HEK293 (cell line): Measurements from ENCODE around the gene LAMA2.

Source experiments
- CTCF ChIA-PET: fragments of 350-600 bp; formaldehyde crosslinking; extraction: SDS; loops from one replicate; lab custom pipeline; 2021; ENCODE audit warnings: antibody characterized with exemption; lab: Yijun Ruan, JAX
- POLR2A ChIA-PET: fragments of 300-600 bp; formaldehyde crosslinking; extraction: SDS; loops from one replicate; lab custom pipeline; 2020; ENCODE audit warnings: antibody characterized with exemption, inconsistent platforms; lab: Yijun Ruan, JAX
- H3K27ac ChIP-seq: fragments of 200-500 bp; sonication (Bioruptor generic); 2 replicates; pipeline ENCODE4 v1.5.1; 2014; ENCODE audit warnings: low read depth, low read length, control low read depth, inconsistent platforms; ENCODE audit errors: extremely low read depth
- H3K36me3 ChIP-seq, 2 experiments: fragments of 200-500 bp in 1 of 2; sonication (Bioruptor generic) in 1 of 2; 1 replicate in 1 of 2; 2 replicates in 1 of 2; pipeline ENCODE4 v1.5.1; 2014 to 2017; ENCODE audit warnings: inconsistent platforms in 2 of 2, low read length in 2 of 2; ENCODE audit not compliant: control insufficient read depth in 2 of 2, insufficient read depth in 1 of 2
- H3K4me1 ChIP-seq: fragments of 200-500 bp; sonication (Bioruptor generic); 2 replicates; pipeline ENCODE4 v1.5.1; 2014; ENCODE audit warnings: mild to moderate bottlenecking, low read length, inconsistent platforms; ENCODE audit not compliant: control insufficient read depth, insufficient read depth
- H3K4me3 ChIP-seq: 2 replicates; pipeline ENCODE4 v1.5.1; 2011; ENCODE audit warnings: low read depth, mild to moderate bottlenecking, control low read depth, low read length, moderate library complexity
- H3K9me3 ChIP-seq: fragments of 200-500 bp; sonication (Bioruptor generic); 2 replicates; pipeline ENCODE4 v1.5.1; 2014; ENCODE audit warnings: low read depth, low read length, inconsistent platforms; ENCODE audit not compliant: control insufficient read depth, insufficient read depth
- HOXC10 ChIP-seq: sonication (generic); formaldehyde crosslinking; IDR thresholded peaks from 2 replicates; pipeline ENCODE4 v1.8.1; 2023; ENCODE audit warnings: mild to moderate bottlenecking, missing genetic modification reagents
- KLF8 ChIP-seq: fragments of 450-650 bp; formaldehyde crosslinking; IDR thresholded peaks from 2 replicates; pipeline ENCODE4 v1.5.1; 2016; ENCODE audit warnings: missing biosample characterization, missing genetic modification characterization
- PRDM1 ChIP-seq: fragments of 450-650 bp; formaldehyde crosslinking; IDR thresholded peaks from 2 replicates; pipeline ENCODE4; 2016; ENCODE audit warnings: missing biosample characterization, missing genetic modification characterization
- SP3 ChIP-seq: fragments of 450-650 bp; formaldehyde crosslinking; IDR thresholded peaks from 2 replicates; pipeline ENCODE4 v1.5.1; 2016; ENCODE audit warnings: missing biosample characterization, missing genetic modification characterization
- SP7 ChIP-seq: fragments of 450-650 bp; formaldehyde crosslinking; IDR thresholded peaks from 2 replicates; pipeline ENCODE4 v1.5.1; 2016; ENCODE audit warnings: missing biosample characterization, missing genetic modification characterization
- TRIM28 ChIP-seq: IDR thresholded peaks from 2 replicates; pipeline ENCODE4 v1.6.1; 2011; ENCODE audit warnings: low read length, control low read depth, borderline replicate concordance
- ZBTB21 ChIP-seq: fragments of 450-650 bp; formaldehyde crosslinking; IDR thresholded peaks from 2 replicates; pipeline ENCODE4 v1.5.1; 2017; ENCODE audit warnings: missing biosample characterization, missing genetic modification characterization
- ZEB2 ChIP-seq: fragments of 450-650 bp; formaldehyde crosslinking; IDR thresholded peaks from 2 replicates; pipeline ENCODE4 v1.5.1; 2016; ENCODE audit warnings: missing biosample characterization, missing genetic modification characterization
- ZNF138 ChIP-seq: fragments of 450-650 bp; formaldehyde crosslinking; IDR thresholded peaks from 2 replicates; pipeline ENCODE4 v1.5.1; 2016; ENCODE audit warnings: missing biosample characterization, missing genetic modification characterization, borderline replicate concordance
- ZNF140 ChIP-seq: fragments of 450-650 bp; formaldehyde crosslinking; IDR thresholded peaks from 2 replicates; pipeline ENCODE4 v1.5.1; 2016; ENCODE audit warnings: missing biosample characterization, missing genetic modification characterization
- ZNF155 ChIP-seq: fragments of 450-650 bp; formaldehyde crosslinking; IDR thresholded peaks from 2 replicates; pipeline ENCODE4 v1.5.1; 2016; ENCODE audit warnings: missing biosample characterization, missing genetic modification characterization
- ZNF184 ChIP-seq: fragments of 450-650 bp; IDR thresholded peaks from 2 replicates; pipeline ENCODE4 v1.5.1; 2018; ENCODE audit warnings: missing biosample characterization, mild to moderate bottlenecking, missing genetic modification characterization
- ZNF24 ChIP-seq: fragments of 450-650 bp; formaldehyde crosslinking; IDR thresholded peaks from 2 replicates; pipeline ENCODE4 v1.5.1; 2016; ENCODE audit warnings: missing biosample characterization, missing genetic modification characterization
- ZNF266 ChIP-seq: fragments of 450-650 bp; formaldehyde crosslinking; IDR thresholded peaks from 2 replicates; pipeline ENCODE4 v1.5.1; 2016; ENCODE audit warnings: missing biosample characterization, missing genetic modification characterization, low read depth
- ZNF292 ChIP-seq: fragments of 450-650 bp; formaldehyde crosslinking; IDR thresholded peaks from 2 replicates; pipeline ENCODE4 v1.5.1; 2016; ENCODE audit warnings: low read depth, missing biosample characterization, missing genetic modification characterization, borderline replicate concordance
- ZNF335 ChIP-seq: fragments of 450-650 bp; formaldehyde crosslinking; conservative IDR thresholded peaks from 2 replicates; pipeline ENCODE4 v1.5.1; 2016; ENCODE audit warnings: missing biosample characterization, missing genetic modification characterization
- ZNF423 ChIP-seq: fragments of 450-650 bp; formaldehyde crosslinking; IDR thresholded peaks from 2 replicates; pipeline ENCODE4 v1.5.1; 2016; ENCODE audit warnings: missing biosample characterization, missing genetic modification characterization
- ZNF473 ChIP-seq: fragments of 450-650 bp; formaldehyde crosslinking; IDR thresholded peaks from 2 replicates; pipeline ENCODE4 v1.5.1; 2017; ENCODE audit warnings: missing biosample characterization, missing genetic modification characterization
- ZNF561 ChIP-seq: fragments of 450-650 bp; IDR thresholded peaks from 2 replicates; pipeline ENCODE4 v1.5.1; 2018; ENCODE audit warnings: missing biosample characterization, missing genetic modification characterization, borderline replicate concordance
- ZNF600 ChIP-seq: fragments of 450-650 bp; formaldehyde crosslinking; IDR thresholded peaks from 2 replicates; pipeline ENCODE4 v1.5.1; 2016; ENCODE audit warnings: missing biosample characterization, missing genetic modification characterization
- ZNF629 ChIP-seq: fragments of 450-650 bp; formaldehyde crosslinking; IDR thresholded peaks from 2 replicates; pipeline ENCODE4 v1.5.1; 2017; ENCODE audit warnings: missing biosample characterization, missing genetic modification characterization
- ZNF654 ChIP-seq: fragments of 450-650 bp; formaldehyde crosslinking; IDR thresholded peaks from 2 replicates; pipeline ENCODE4 v1.5.1; 2016; ENCODE audit warnings: low read depth, missing biosample characterization, missing genetic modification characterization
- ZNF707 ChIP-seq: fragments of 450-650 bp; formaldehyde crosslinking; IDR thresholded peaks from 2 replicates; pipeline ENCODE4 v1.5.1; 2016; ENCODE audit warnings: missing biosample characterization, missing genetic modification characterization
- TF ChIP-seq, protein P1 (sequence below): fragments of 450-650 bp; formaldehyde crosslinking; IDR thresholded peaks from 2 replicates; pipeline ENCODE4 v1.5.1; 2016; ENCODE audit warnings: missing biosample characterization, missing genetic modification characterization
- TF ChIP-seq, protein P2 (sequence below): fragments of 450-650 bp; formaldehyde crosslinking; IDR thresholded peaks from 2 replicates; pipeline ENCODE4 v1.5.1; 2016; ENCODE audit warnings: missing biosample characterization, missing genetic modification characterization
- TF ChIP-seq, protein P3 (sequence below): fragments of 450-650 bp; formaldehyde crosslinking; IDR thresholded peaks from 2 replicates; pipeline ENCODE4 v1.5.1; 2016; ENCODE audit warnings: missing biosample characterization, missing genetic modification characterization
- TF ChIP-seq, protein P4 (sequence below): fragments of 450-650 bp; formaldehyde crosslinking; IDR thresholded peaks from 2 replicates; pipeline ENCODE4 v1.5.1; 2016; ENCODE audit warnings: missing biosample characterization, missing genetic modification characterization, low read depth
- TF ChIP-seq, protein P5 (sequence below): fragments of 450-650 bp; formaldehyde crosslinking; IDR thresholded peaks from 2 replicates; pipeline ENCODE4 v1.5.1; 2017; ENCODE audit warnings: missing biosample characterization, missing genetic modification characterization
- TF ChIP-seq, protein P6 (sequence below): fragments of 450-650 bp; formaldehyde crosslinking; IDR thresholded peaks from 2 replicates; pipeline ENCODE4 v1.5.1; 2016; ENCODE audit warnings: missing biosample characterization, missing genetic modification characterization

Gene LAMA2

DNA sequence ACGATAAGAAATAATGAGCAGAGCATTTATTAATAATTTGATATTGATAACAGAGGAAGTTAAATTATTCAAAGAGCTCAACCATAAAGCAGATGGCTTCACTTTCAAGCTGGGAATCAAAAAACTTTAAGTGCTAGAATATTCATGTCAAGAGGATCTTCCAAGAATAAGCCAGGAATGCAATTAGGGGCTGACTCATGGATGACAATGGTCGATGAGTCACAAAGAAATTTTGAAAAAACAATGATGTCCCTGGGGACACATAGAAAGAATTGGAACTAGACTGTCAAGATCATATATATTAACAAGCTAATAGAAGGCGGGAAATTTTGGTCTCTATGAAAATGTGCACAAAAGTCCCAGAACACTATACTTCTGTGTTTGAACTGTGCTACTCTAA is 304.1 kb downstream of the LAMA2 start (continued):
- TF ChIP-seq, protein P1, sequence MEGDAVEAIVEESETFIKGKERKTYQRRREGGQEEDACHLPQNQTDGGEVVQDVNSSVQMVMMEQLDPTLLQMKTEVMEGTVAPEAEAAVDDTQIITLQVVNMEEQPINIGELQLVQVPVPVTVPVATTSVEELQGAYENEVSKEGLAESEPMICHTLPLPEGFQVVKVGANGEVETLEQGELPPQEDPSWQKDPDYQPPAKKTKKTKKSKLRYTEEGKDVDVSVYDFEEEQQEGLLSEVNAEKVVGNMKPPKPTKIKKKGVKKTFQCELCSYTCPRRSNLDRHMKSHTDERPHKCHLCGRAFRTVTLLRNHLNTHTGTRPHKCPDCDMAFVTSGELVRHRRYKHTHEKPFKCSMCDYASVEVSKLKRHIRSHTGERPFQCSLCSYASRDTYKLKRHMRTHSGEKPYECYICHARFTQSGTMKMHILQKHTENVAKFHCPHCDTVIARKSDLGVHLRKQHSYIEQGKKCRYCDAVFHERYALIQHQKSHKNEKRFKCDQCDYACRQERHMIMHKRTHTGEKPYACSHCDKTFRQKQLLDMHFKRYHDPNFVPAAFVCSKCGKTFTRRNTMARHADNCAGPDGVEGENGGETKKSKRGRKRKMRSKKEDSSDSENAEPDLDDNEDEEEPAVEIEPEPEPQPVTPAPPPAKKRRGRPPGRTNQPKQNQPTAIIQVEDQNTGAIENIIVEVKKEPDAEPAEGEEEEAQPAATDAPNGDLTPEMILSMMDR, result no peak
- TF ChIP-seq PRDM1, result no peak
- no peak for TF ChIP-seq ZNF473 (tag by site-specific recombination)
- TF ChIP-seq ZNF707, result no peak
- TF ChIP-seq ZBTB21 (tag by site-specific recombination), result no peak
- TF ChIP-seq ZEB2 (tag by site-specific recombination), result 0 out of 2 replicates have a peak, but pooled peaks have one; percentile 37
- no peak for TF ChIP-seq ZNF335 (tag by site-specific recombination)
- 0 out of 2 replicates have a peak, but pooled peaks have one; percentile 57 for TF ChIP-seq SP7 (tag by site-specific recombination)
- no peak for TF ChIP-seq ZNF292
- TF ChIP-seq, protein P2, sequence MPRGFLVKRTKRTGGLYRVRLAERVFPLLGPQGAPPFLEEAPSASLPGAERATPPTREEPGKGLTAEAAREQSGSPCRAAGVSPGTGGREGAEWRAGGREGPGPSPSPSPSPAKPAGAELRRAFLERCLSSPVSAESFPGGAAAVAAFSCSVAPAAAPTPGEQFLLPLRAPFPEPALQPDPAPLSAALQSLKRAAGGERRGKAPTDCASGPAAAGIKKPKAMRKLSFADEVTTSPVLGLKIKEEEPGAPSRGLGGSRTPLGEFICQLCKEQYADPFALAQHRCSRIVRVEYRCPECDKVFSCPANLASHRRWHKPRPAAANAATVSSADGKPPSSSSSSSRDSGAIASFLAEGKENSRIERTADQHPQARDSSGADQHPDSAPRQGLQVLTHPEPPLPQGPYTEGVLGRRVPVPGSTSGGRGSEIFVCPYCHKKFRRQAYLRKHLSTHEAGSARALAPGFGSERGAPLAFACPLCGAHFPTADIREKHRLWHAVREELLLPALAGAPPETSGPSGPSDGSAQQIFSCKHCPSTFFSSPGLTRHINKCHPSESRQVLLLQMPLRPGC (tag by site-specific recombination), result peak; percentile 35; the same call in 1 of the 2 replicates
- TF ChIP-seq ZNF654 (tag by site-specific recombination), result 0 out of 2 replicates have a peak, but pooled peaks have one; percentile 6
- peak; percentile 64; the same call in 1 of the 2 replicates for TF ChIP-seq ZNF629 (tag by site-specific recombination)
- no peak for TF ChIP-seq TRIM28
- TF ChIP-seq, protein P3, sequence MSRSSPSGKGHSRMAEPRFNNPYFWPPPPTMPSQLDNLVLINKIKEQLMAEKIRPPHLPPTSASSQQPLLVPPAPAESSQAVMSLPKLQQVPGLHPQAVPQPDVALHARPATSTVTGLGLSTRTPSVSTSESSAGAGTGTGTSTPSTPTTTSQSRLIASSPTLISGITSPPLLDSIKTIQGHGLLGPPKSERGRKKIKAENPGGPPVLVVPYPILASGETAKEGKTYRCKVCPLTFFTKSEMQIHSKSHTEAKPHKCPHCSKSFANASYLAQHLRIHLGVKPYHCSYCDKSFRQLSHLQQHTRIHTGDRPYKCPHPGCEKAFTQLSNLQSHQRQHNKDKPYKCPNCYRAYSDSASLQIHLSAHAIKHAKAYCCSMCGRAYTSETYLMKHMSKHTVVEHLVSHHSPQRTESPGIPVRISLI (tag by site-specific recombination), result peak; percentile 81; the same call in 1 of the 2 replicates
- TF ChIP-seq HOXC10 (CRISPR knock-in tag), result no peak
- TF ChIP-seq, protein P4, sequence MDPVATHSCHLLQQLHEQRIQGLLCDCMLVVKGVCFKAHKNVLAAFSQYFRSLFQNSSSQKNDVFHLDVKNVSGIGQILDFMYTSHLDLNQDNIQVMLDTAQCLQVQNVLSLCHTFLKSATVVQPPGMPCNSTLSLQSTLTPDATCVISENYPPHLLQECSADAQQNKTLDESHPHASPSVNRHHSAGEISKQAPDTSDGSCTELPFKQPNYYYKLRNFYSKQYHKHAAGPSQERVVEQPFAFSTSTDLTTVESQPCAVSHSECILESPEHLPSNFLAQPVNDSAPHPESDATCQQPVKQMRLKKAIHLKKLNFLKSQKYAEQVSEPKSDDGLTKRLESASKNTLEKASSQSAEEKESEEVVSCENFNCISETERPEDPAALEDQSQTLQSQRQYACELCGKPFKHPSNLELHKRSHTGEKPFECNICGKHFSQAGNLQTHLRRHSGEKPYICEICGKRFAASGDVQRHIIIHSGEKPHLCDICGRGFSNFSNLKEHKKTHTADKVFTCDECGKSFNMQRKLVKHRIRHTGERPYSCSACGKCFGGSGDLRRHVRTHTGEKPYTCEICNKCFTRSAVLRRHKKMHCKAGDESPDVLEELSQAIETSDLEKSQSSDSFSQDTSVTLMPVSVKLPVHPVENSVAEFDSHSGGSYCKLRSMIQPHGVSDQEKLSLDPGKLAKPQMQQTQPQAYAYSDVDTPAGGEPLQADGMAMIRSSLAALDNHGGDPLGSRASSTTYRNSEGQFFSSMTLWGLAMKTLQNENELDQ (tag by site-specific recombination), result no peak
- peak; percentile 80 for TF ChIP-seq KLF8 (tag by site-specific recombination)

DNA sequence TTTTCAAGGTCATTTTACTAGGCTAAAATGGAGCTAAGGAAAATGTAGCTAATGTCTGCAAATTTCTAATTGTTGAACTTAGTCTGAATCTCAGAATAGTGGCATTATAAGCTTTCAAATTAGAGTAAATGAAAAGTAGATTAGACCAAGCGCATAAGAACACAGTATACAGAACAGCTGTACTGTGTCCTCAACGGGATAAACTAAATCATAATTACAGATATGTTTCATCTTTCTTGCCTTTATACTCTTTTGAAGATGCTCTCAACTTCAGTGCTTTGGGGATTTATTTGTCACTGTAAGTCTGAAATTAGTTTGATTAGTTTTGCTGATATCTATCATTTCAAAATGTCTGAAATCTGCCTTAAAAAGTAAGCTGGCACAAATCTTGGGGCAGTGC is 305.4 kb downstream of the LAMA2 start:
- no peak overlapping the region for H3K27ac ChIP-seq
- no peak overlapping the region for H3K4me3 ChIP-seq
- no peaks in the 10 kb centered on the region for H3K9me3 ChIP-seq
- peaks cover 16% of the 10 kb centered on the region for H3K4me1 ChIP-seq
- H3K36me3 ChIP-seq, result no peaks in the 10 kb centered on the region
- CTCF ChIA-PET, result interaction anchor here (1.2 kb wide), 1 partner anchor 10 kb away, joined by 3 read pairs; no protein-coding TSS in a partner anchor
- POLR2A ChIA-PET, result no interaction called here
- TF ChIP-seq ZNF600 (no peak), ZNF561 (no peak), ZNF184 (tag by site-specific recombination) (no peak), SP3 (no peak), HOXC10 (CRISPR knock-in tag) (no peak), ZNF155 (no peak), ZNF423 (tag by site-specific recombination) (no peak), ZNF266 (tag by site-specific recombination) (no peak), ZNF140 (tag by site-specific recombination) (no peak), ZNF24 (tag by site-specific recombination) (no peak), ZNF138 (no peak)
- TF ChIP-seq, protein P5, sequence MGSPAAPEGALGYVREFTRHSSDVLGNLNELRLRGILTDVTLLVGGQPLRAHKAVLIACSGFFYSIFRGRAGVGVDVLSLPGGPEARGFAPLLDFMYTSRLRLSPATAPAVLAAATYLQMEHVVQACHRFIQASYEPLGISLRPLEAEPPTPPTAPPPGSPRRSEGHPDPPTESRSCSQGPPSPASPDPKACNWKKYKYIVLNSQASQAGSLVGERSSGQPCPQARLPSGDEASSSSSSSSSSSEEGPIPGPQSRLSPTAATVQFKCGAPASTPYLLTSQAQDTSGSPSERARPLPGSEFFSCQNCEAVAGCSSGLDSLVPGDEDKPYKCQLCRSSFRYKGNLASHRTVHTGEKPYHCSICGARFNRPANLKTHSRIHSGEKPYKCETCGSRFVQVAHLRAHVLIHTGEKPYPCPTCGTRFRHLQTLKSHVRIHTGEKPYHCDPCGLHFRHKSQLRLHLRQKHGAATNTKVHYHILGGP, result no peak
- TF ChIP-seq, protein P6, sequence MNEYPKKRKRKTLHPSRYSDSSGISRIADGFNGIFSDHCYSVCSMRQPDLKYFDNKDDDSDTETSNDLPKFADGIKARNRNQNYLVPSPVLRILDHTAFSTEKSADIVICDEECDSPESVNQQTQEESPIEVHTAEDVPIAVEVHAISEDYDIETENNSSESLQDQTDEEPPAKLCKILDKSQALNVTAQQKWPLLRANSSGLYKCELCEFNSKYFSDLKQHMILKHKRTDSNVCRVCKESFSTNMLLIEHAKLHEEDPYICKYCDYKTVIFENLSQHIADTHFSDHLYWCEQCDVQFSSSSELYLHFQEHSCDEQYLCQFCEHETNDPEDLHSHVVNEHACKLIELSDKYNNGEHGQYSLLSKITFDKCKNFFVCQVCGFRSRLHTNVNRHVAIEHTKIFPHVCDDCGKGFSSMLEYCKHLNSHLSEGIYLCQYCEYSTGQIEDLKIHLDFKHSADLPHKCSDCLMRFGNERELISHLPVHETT (tag by site-specific recombination), result no peak
